Karpas-422 (cell line): ENCODE measurements around the gene BEGAIN. TPM values are rescaled to one million over a fixed set of nuclear protein-coding genes. Genes with fewer than 3 reads are reported as not detected.

Source experiments
- DNase-seq: peaks from one replicate; pipeline ENCODE4 v3.0.0-alpha.2; 2015
- H2AFZ ChIP-seq: fragments of 200-600 bp; sonication (generic); 2 replicates; pipeline ENCODE4 v1.6.1; 2014; ENCODE audit warnings: antibody characterized with exemption, low read length, mixed read lengths
- H3K27ac ChIP-seq: fragments of 200-600 bp; sonication (generic); 2 replicates; pipeline ENCODE4 v1.5.1; 2014; ENCODE audit warnings: mild to moderate bottlenecking, low read length, moderate library complexity
- H3K27me3 ChIP-seq: fragments of 200-600 bp; sonication (generic); 2 replicates; pipeline ENCODE4 v1.6.1; 2014; ENCODE audit warnings: low read length, mixed read lengths
- H3K36me3 ChIP-seq: fragments of 200-600 bp; sonication (generic); 2 replicates; pipeline ENCODE4 v1.6.1; 2014; ENCODE audit warnings: low read length, mixed read lengths; ENCODE audit not compliant: insufficient read depth
- H3K4me1 ChIP-seq: fragments of 200-600 bp; sonication (generic); 2 replicates; pipeline ENCODE4 v1.6.1; 2014; ENCODE audit warnings: mild to moderate bottlenecking, low read length, mixed read lengths
- H3K4me2 ChIP-seq: fragments of 200-600 bp; sonication (generic); 2 replicates; pipeline ENCODE4 v1.6.1; 2014; ENCODE audit warnings: low read length, low read depth, mild to moderate bottlenecking; ENCODE audit not compliant: poor library complexity, severe bottlenecking
- H3K4me3 ChIP-seq: fragments of 200-600 bp; sonication (generic); 2 replicates; pipeline ENCODE4 v1.5.1; 2014; ENCODE audit warnings: mild to moderate bottlenecking, antibody characterized with exemption, low read length, mixed read lengths
- H3K79me2 ChIP-seq: fragments of 200-600 bp; sonication (generic); 2 replicates; pipeline ENCODE4 v1.6.1; 2014; ENCODE audit warnings: mild to moderate bottlenecking, low read length, mixed read lengths
- H3K9ac ChIP-seq: fragments of 200-600 bp; sonication (generic); 2 replicates; pipeline ENCODE4 v1.6.0; 2014; ENCODE audit warnings: low read length
- H3K9me2 ChIP-seq: fragments of 200-600 bp; sonication (generic), shearing (Covaris generic); replicated peaks from 2 replicates; pipeline ENCODE4 v1.6.0; 2014; ENCODE audit warnings: mild to moderate bottlenecking, low read length, moderate library complexity; ENCODE audit not compliant: insufficient read depth
- H3K9me3 ChIP-seq: fragments of 300-700, 200-600 bp; sonication (generic); 2 replicates; pipeline ENCODE4 v1.6.1; 2014; ENCODE audit warnings: low read length, mixed read lengths
- H4K20me1 ChIP-seq: fragments of 200-600 bp; sonication (generic); 2 replicates; pipeline ENCODE4 v1.6.1; 2014; ENCODE audit warnings: mild to moderate bottlenecking, antibody characterized with exemption, low read length, low read depth; ENCODE audit not compliant: insufficient read depth
- total RNA-seq: library from RNA; depleted of rRNA; stranded (reverse); fragments of >200 nt; shearing (Covaris generic); gene quantifications from 2 replicates; pipeline ENCODE4 v1.2.3, GENCODE V29; 2014; ENCODE audit warnings: low replicate concordance

Gene BEGAIN
- total RNA-seq, 1 experiment from 2014 or later, result not detected

GRCh38 chr14:100590726-100591452, 3.7 kb upstream of the BEGAIN start:
- no peak for DNase-seq
- Histone ChIP-seq H4K20me1 (no peaks in the 10 kb centered on the region; the same call in 1 of the 2 replicates), H3K36me3 (no peaks in the 10 kb centered on the region), H3K4me1 (no peaks in the 10 kb centered on the region), H3K9me3 (no peaks in the 10 kb centered on the region), H2AFZ (no peak overlapping the region), H3K9me2 (no peaks in the 10 kb centered on the region), H3K27ac (no peak overlapping the region), H3K4me3 (no peak overlapping the region), H3K27me3 (no peaks in the 10 kb centered on the region), H3K79me2 (no peaks in the 10 kb centered on the region), H3K4me2 (no peak overlapping the region), H3K9ac (no peak overlapping the region)

GRCh38 chr14:100589760-100590469, 2.7 kb upstream of the BEGAIN start:
- H3K27ac ChIP-seq, result no peak overlapping the region
- no peak overlapping the region for H3K9ac ChIP-seq
- H3K27me3 ChIP-seq, result no peaks in the 10 kb centered on the region
- H3K4me2 ChIP-seq, result no peak overlapping the region
- H3K4me1 ChIP-seq, result no peaks in the 10 kb centered on the region
- no peaks in the 10 kb centered on the region for H3K9me2 ChIP-seq
- H4K20me1 ChIP-seq, result no peaks in the 10 kb centered on the region; the same call in 1 of the 2 replicates
- no peaks in the 10 kb centered on the region for H3K79me2 ChIP-seq
- H3K9me3 ChIP-seq, result no peaks in the 10 kb centered on the region
- H2AFZ ChIP-seq, result no peak overlapping the region
- no peaks in the 10 kb centered on the region for H3K36me3 ChIP-seq
- H3K4me3 ChIP-seq, result no peak overlapping the region
- no peak for DNase-seq

- H3K27me3 ChIP-seq, result no peaks in the 10 kb centered on the region
- no peak overlapping the region for H2AFZ ChIP-seq
- no peak for DNase-seq
- H3K9me3 ChIP-seq, result no peaks in the 10 kb centered on the region
- H4K20me1 ChIP-seq, result no peaks in the 10 kb centered on the region; the same call in 1 of the 2 replicates
- H3K4me2 ChIP-seq, result no peak overlapping the region
- H3K4me3 ChIP-seq, result no peak overlapping the region
- H3K79me2 ChIP-seq, result no peaks in the 10 kb centered on the region
- H3K36me3 ChIP-seq, result no peaks in the 10 kb centered on the region
- H3K9me2 ChIP-seq, result no peaks in the 10 kb centered on the region
- H3K9ac ChIP-seq, result no peak overlapping the region
- H3K27ac ChIP-seq, result no peak overlapping the region
- H3K4me1 ChIP-seq, result no peaks in the 10 kb centered on the region
Observed at GRCh38 chr14:100589071-100589759, 2.0 kb upstream of the BEGAIN start.

GRCh38 chr14:100588671-100589070, 1.5 kb upstream of the BEGAIN start:
- no peaks in the 10 kb centered on the region for H3K9me3 ChIP-seq
- no peaks in the 10 kb centered on the region for H3K4me1 ChIP-seq
- H3K36me3 ChIP-seq, result no peaks in the 10 kb centered on the region
- H3K27ac ChIP-seq, result no peak overlapping the region
- no peaks in the 10 kb centered on the region for H3K79me2 ChIP-seq
- no peak overlapping the region for H3K4me3 ChIP-seq
- H4K20me1 ChIP-seq, result no peaks in the 10 kb centered on the region; the same call in 1 of the 2 replicates
- no peak overlapping the region for H3K9ac ChIP-seq
- no peaks in the 10 kb centered on the region for H3K27me3 ChIP-seq
- DNase-seq, result no peak
- H2AFZ ChIP-seq, result no peak overlapping the region
- no peak overlapping the region for H3K4me2 ChIP-seq
- H3K9me2 ChIP-seq, result no peaks in the 10 kb centered on the region

DNA sequence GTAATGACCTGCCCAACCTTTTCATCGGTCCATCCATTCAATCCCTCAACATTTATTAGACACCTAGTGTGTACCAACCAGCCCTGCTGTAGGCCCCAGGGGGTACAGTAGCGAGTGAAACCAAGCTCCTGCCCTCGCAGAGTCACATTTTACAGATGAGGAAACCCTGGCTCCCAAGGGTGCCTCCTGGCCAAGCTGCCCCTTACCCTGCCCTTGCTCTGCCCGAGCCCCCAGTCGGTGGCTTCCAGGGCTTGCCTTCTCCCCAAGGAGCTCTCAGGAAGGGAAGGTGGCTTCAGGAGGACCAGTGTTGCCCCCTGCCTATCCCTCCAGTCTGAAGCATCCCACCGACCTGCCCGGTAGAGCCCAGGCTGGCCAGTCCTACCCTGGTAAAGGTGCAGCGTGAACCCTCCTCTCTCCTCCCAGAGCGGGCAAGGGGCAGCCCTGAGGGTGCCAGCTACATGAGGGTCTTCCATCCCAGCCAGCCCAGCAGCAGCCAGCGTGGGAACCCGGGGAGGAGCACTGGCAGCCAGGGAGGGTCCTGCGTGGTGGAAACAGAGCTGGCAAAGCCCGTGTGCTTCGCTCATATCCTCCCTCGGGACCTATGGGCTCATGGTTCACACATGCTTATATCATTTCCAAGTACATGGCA, 670 bp upstream of the BEGAIN start:
- H3K9ac ChIP-seq, result no peak overlapping the region
- no peak overlapping the region for H3K4me2 ChIP-seq

GRCh38 chr14:100586403-100587085, 673 bp downstream of the BEGAIN start:
- H3K4me3 ChIP-seq, result no peak overlapping the region

More for the DNA sequence above, 670 bp upstream of the BEGAIN start:
- Histone ChIP-seq H3K4me3 (no peak overlapping the region), H3K27me3 (no peaks in the 10 kb centered on the region), H3K9me2 (no peaks in the 10 kb centered on the region), H3K36me3 (no peaks in the 10 kb centered on the region), H4K20me1 (no peaks in the 10 kb centered on the region; the same call in 1 of the 2 replicates), H3K79me2 (no peaks in the 10 kb centered on the region), H2AFZ (no peak overlapping the region), H3K9me3 (no peaks in the 10 kb centered on the region), H3K4me1 (no peaks in the 10 kb centered on the region), H3K27ac (no peak overlapping the region)
- DNase-seq, result no peak

GRCh38 chr14:100586153-100586402, 1.1 kb downstream of the BEGAIN start:
- no peaks in the 10 kb centered on the region; the same call in 1 of the 2 replicates for H4K20me1 ChIP-seq
- H3K79me2 ChIP-seq, result no peaks in the 10 kb centered on the region
- no peak overlapping the region for H3K4me2 ChIP-seq
- H3K9me2 ChIP-seq, result no peaks in the 10 kb centered on the region
- H3K9ac ChIP-seq, result no peak overlapping the region
- DNase-seq, result no peak
- H2AFZ ChIP-seq, result no peak overlapping the region
- H3K27ac ChIP-seq, result no peak overlapping the region
- H3K4me3 ChIP-seq, result no peak overlapping the region
- H3K36me3 ChIP-seq, result no peaks in the 10 kb centered on the region
- H3K4me1 ChIP-seq, result no peaks in the 10 kb centered on the region
- no peaks in the 10 kb centered on the region for H3K9me3 ChIP-seq
- no peaks in the 10 kb centered on the region for H3K27me3 ChIP-seq

More at GRCh38 chr14:100586403-100587085, 673 bp downstream of the BEGAIN start:
- Histone ChIP-seq H3K27ac (no peak overlapping the region), H4K20me1 (no peaks in the 10 kb centered on the region; the same call in 1 of the 2 replicates), H2AFZ (no peak overlapping the region), H3K9ac (no peak overlapping the region), H3K4me2 (no peak overlapping the region), H3K36me3 (no peaks in the 10 kb centered on the region), H3K9me2 (no peaks in the 10 kb centered on the region), H3K27me3 (no peaks in the 10 kb centered on the region), H3K4me1 (no peaks in the 10 kb centered on the region), H3K79me2 (no peaks in the 10 kb centered on the region), H3K9me3 (no peaks in the 10 kb centered on the region)
- DNase-seq, result no peak
